HG02798 (cell line): ENCODE measurements around the gene CD151.

Experiments
- ATAC-seq: cut with Tn5 transposase; IDR thresholded peaks from one replicate; pipeline ENCODE4 v1.9.1; 2021; ENCODE audit warnings: mild to moderate bottlenecking; ENCODE audit not compliant: unreplicated experiment, poor library complexity

The CD151 gene

DNA sequence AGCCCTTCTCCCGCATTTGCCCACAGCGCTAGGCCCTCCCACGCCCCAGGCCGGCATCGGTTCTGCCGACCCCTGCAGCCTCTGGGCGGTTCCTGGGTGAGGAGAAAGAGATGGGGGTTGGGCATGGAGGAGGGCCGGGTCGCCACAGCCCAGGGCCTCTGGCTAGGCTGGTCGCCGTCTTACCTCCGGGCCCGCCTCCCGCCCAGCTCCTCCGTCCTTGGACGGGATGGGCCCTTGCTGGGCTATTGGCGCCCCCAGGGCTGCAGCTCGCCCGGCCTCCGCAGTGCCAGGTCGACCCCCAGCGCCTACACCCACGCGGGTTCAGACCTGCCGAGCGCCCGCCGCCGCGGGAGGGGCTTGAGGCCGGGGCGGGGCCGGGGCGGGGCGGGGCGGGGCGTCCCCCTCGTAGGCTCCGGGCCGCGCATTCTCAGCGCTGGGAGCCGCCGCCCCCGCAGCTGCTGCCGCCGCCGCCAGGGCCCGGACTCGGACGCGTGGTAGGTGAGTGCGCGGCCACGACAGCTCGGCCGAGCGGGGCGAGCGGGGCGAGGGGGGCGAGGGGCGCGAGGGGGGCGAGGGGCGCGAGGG is at the start of gene CD151:
TSS of gene CD151 (plus strand) at position 424 of the 585 bp plus-strand sequence. CDS start 3,118 bp downstream, outside the sequence.
- ATAC-seq: peak; percentile 58

- ATAC-seq: no peak
These were observed 49.2 kb upstream of the CD151 start for GRCh38 chr11:783581-784015.

DNA sequence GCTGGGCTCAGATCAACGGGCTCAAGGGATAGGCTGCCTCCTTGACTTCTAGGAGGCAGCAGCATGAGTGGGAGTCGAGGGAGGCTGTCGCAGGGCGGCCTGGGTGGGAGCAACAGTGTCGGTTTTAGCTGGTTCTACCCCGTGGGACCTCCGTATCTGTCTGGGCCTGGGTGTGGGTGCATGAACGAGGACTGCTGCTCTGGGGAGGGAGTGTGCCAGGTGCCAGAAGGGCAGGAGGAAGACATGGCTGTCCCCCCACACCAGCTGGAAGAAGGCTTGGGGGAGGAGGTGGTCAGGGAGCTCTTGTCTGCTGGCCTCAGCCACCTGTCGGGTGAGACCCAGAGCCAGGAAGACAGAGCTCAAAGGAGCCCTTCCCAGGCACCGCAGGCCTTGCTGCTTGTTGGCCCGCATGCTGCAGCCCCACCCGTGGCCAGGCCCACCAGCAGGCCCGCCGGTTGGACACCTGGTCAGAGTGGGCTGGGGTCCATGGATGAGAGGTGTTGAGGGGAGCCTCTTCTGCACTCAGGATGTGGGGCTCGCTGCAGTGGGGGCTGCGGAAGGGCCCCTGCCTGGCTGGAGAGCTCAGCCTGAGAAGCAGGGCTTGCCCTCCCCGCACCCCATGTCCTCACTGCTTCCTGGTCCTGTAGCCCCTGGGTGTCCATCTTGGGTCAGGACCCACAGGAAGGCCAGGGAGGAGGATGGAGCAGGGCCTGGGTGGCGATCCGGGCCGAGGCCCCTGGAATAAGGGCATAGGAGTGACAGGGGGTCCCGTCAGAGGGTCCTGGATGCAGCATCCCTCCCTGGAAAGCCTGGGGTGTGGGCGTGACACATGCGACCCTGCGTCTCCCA is 46.3 kb upstream of the CD151 start:
- no peak for ATAC-seq

GRCh38 chr11:787084-787675 is 45.6 kb upstream of the CD151 start:
- ATAC-seq: no peak

DNA sequence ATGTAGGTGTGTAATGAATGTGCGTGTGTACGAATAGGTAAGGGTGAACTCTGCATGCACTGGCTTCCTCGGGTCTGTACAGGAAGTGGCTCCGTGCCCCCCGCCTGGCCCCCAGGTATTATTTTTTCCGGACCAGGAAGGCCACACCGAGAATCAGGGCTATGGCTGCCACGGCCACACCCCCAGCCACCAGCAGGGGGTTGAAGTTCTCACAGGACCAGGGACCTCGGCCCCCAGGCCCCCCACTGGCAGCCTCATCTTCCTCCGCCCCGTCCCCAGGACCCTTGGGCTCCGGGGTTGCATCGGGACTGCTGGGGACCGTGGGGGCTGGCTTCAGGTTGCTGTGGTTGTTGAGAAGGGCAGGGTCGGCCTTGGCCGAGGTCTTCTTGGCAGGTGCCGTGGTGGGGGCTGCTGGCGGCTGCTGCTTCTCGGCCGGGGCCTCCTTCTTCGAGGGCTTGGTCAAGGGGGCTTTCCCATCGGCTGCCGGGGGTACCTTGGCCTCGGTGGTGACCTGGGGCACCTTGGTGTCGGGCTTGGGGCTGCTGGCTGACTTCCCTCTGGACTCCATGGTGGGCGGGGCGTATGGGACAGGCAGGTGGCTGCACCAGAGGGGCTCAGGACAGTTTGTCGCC is 44.6 kb upstream of the CD151 start:
- ATAC-seq: no peak

- no peak for ATAC-seq
These were observed 43.5 kb upstream of the CD151 start for GRCh38 chr11:788953-789940.

DNA sequence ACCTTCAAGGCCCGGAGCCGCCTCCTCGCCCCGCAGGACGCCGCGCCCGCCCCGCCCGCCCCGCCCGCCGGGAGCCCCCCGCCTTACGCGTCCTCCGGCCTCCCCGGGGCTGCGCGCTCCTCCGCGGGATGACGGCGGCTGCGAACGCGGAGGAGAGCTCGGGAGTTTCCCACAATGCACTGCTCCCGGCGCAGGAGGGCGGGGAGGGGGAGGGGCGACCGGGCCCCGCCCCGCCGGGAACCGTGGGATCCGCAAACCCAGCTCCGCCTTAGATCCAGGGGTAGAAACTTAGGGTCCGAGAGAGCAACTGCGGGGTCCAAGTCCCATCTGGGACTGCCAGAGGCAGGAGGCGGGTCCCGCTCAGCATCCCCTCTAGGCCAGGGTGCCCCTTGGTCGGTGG is 42.8 kb upstream of the CD151 start, which contains the start of gene CEND1:
TSS of gene CEND1 (minus strand) at position 148 of the 400 bp plus-strand sequence. CDS start 1,514 bp downstream, outside the sequence.
- ATAC-seq: peak; percentile 44

GRCh38 chr11:790721-791564 is 41.8 kb upstream of the CD151 start:
- ATAC-seq: no peak

GRCh38 chr11:791658-792534 is 40.9 kb upstream of the CD151 start:
- no peak for ATAC-seq

DNA sequence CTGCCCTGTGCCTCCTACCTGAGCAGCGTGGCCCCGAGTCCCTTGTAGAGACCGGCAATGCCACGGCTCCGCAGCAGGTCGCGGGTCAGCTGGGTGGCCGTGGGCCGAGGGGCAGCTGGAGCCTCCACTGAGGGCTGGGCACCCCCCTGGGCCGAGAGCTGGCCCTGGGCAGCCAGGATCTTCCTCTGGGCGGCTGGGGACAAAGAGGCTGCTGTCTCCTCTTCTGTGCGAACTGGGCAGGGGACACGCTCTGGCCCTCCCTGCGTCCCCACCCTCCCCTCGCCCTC is 40.3 kb upstream of the CD151 start:
- ATAC-seq: no peak

DNA sequence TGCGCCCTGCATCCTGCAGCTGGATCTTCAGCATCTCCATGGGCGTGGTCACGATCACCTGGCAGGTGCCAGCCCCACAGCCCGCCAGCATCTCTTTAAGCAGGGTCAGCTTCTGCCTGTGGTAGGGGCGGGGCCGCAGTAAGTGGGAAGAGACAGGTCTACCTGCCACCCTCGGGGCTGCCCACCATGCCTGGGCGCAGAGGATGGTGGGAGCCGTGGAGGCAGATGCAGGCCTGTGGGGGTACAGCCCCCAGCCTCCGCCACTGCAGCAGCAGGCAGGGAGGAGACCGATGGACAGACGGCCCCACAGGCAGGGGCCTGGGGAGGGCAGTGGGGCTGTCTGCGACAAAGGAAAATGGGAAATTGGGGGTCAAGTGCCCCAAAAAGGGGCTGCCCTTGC is 39.9 kb upstream of the CD151 start:
- no peak for ATAC-seq

DNA sequence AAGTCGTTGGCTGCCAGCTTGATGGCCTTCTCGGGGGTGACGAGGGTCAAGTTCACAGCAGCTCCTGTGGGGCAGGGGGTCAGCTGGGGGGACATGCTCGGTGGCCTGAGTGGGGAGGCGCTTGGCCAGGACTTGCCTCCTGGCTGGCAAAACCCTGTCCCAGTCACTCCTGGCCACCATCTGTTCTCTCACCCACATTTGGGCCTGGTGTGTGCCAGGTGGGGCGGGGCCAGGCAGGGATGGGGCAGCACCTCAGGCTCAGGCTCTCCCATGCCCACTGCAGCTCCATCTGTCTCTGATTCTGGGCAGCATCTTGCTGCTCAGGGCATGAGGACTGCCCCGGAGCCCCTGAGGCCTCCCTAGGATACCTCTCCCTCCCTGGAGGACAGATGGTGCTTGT is 39.2 kb upstream of the CD151 start:
- no peak for ATAC-seq

DNA sequence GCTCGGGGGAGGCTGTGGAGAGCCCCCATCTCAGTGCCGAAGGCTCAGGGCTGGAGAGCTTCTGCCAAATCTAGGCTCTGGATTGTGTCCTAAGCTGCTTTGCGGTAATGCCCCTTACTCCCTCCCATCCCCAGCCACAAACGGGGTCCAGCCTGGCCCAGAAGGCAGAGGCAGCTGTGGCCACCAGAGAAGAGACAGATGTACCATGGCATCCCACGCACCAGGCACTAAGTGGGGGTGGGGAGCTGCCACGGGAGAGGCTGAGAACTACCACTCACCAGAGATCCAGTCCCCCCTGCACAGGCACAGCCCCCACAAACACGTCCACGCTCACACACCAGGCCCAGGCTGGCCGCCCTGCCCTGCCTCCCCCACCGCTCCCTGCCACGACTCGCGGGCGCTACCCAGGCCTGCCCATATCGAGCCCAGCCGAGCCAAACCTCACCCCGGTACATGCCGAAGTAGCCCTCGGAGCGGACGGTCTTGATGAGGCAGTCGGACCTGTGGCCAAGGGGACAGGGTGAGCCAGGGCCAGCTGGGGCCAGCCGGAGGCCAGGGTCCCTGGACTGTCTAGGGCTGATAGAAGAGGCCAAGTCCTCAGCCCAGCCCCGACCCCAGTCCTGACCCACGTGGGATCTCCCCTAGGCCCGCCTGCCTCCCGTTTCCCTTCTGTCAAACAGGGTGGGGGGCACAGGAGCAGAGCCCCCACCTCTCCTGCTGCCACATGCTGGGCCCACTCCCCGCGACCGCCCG is 38.6 kb upstream of the CD151 start:
- ATAC-seq: no peak

- no peak for ATAC-seq
These were observed 37.8 kb upstream of the CD151 start for GRCh38 chr11:794766-795633.

- ATAC-seq: peak; percentile 19
These were observed 36.9 kb upstream of the CD151 start for GRCh38 chr11:795634-796564.
